Adipocyte (in vitro differentiated cells): Measurements from ENCODE around the gene LRAT.
A peak's percentile ranks its signal among the peaks of the same experiment; 100 is the strongest.

Source experiments
- DNase-seq: peaks from one replicate; pipeline ENCODE4 v3.0.0-alpha.2; 2015; ENCODE audit warnings: low read depth
- H3K27me3 ChIP-seq: replicated peaks from 2 replicates; pipeline ENCODE4 v1.7.0; 2013; ENCODE audit warnings: mild to moderate bottlenecking, low read length, moderate library complexity; ENCODE audit not compliant: control insufficient read depth, insufficient read depth
- H3K36me3 ChIP-seq: 2 replicates; pipeline ENCODE4 v1.7.0; 2013; ENCODE audit warnings: low read length, mild to moderate bottlenecking, moderate library complexity; ENCODE audit not compliant: control insufficient read depth, insufficient read depth, severe bottlenecking
- H3K4me1 ChIP-seq: 2 replicates; pipeline ENCODE4 v1.7.0; 2013; ENCODE audit warnings: mild to moderate bottlenecking, low read length, moderate library complexity; ENCODE audit not compliant: control insufficient read depth, insufficient read depth
- H3K4me3 ChIP-seq: 2 replicates; pipeline ENCODE4 v1.7.0; 2013; ENCODE audit warnings: mild to moderate bottlenecking, low read length, moderate library complexity
- H3K9ac ChIP-seq: 2 replicates; pipeline ENCODE4 v1.7.0; 2013; ENCODE audit warnings: mild to moderate bottlenecking, low read length, moderate library complexity
- H3K9me3 ChIP-seq: 2 replicates; pipeline ENCODE4 v1.7.0; 2013; ENCODE audit warnings: mild to moderate bottlenecking, low read length, moderate library complexity; ENCODE audit not compliant: control insufficient read depth

The LRAT gene

GRCh38 chr4:154778264-154778663 lies 34.5 kb downstream of the LRAT start:
- Histone ChIP-seq H3K4me1 (no peaks in the 10 kb centered on the region), H3K4me3 (no peak overlapping the region), H3K9me3 (no peaks in the 10 kb centered on the region), H3K9ac (no peak overlapping the region), H3K36me3 (no peaks in the 10 kb centered on the region), H3K27me3 (peaks cover 9% of the 10 kb centered on the region)
- DNase-seq: no peak

GRCh38 chr4:154779362-154779947 lies 35.7 kb downstream of the LRAT start:
- Histone ChIP-seq H3K27me3 (peaks cover 9% of the 10 kb centered on the region), H3K9ac (no peak overlapping the region), H3K36me3 (no peaks in the 10 kb centered on the region), H3K4me1 (no peaks in the 10 kb centered on the region), H3K9me3 (no peaks in the 10 kb centered on the region), H3K4me3 (no peak overlapping the region)
- peak; percentile 78 for DNase-seq

- Histone ChIP-seq H3K9me3 (no peaks in the 10 kb centered on the region), H3K9ac (no peak within 1 kb of the TSS), H3K4me3 (peak within 1 kb of the TSS; percentile 39), H3K36me3 (no peaks in the 10 kb centered on the region), H3K4me1 (no peaks in the 10 kb centered on the region), H3K27me3 (peaks cover 9% of the 10 kb centered on the region)
- no peak for DNase-seq
Measured at GRCh38 chr4:154781126-154781982, 37.6 kb downstream of the LRAT start, which contains the start of gene RBM46. TSS of gene RBM46 (plus strand) at chr4:154781272. CDS start at chr4:154796753, 15,481 bp downstream.

GRCh38 chr4:154781983-154782293 lies 38.1 kb downstream of the LRAT start:
- peak overlapping the region; percentile 39 for H3K4me3 ChIP-seq
- H3K4me1 ChIP-seq: no peaks in the 10 kb centered on the region
- no peak for DNase-seq
- H3K9me3 ChIP-seq: no peaks in the 10 kb centered on the region
- H3K36me3 ChIP-seq: no peaks in the 10 kb centered on the region
- peaks cover 9% of the 10 kb centered on the region for H3K27me3 ChIP-seq
- H3K9ac ChIP-seq: no peak overlapping the region
